Measurements from ENCODE around the gene OR52I1. TPM values are rescaled to one million over a fixed set of nuclear protein-coding genes. Genes with fewer than 3 reads are reported as not detected.

OR52I1 gene
- total RNA-seq, 1 experiment from 2014 or later: not detected

DNA sequence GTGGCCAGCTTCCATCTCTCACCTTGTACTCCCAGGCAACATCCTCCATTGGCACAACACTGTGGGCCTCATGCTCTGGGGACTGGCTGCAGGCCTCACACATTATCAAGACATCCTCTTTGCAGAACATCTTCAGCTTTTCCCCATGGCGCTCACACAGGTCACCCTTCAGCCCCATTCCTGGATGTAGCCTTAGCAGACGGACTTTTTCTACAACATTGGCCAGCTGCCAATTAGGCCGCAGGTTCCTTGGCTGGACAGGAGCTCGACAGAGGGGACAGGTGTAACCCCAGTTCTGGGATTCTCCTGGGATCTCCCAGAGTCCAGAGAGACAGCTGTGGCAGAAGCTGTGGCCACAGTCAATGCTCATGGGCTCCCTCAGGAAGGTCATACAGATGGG is 11.2 kb downstream of the OR52I1 start:
- Histone ChIP-seq H3K27ac (ENCODE audit: low read length) (no peak overlapping the region), H3K36me3 (ENCODE audit: control insufficient read depth, insufficient read depth, low read length) (no peaks in the 10 kb centered on the region), H3K4me1 (ENCODE audit: control insufficient read depth, insufficient read depth, low read length) (peaks cover 10% of the 10 kb centered on the region; the same call in 1 of the 2 replicates), H3K9me3 (ENCODE audit: control insufficient read depth, insufficient read depth, low read depth, low read length) (no peaks in the 10 kb centered on the region), H3K27me3 (ENCODE audit: control insufficient read depth, insufficient read depth, low read length) (no peaks in the 10 kb centered on the region), H3K4me3 (ENCODE audit: low read depth in 2 of 2, low read length in 2 of 2) (no peak overlapping the region)
- ATAC-seq: no peak
- no peak for DNase-seq (ENCODE audit: low read depth, low spot score)
- ChIA-PET CTCF (no interaction called here), POLR2A (no interaction called here)
- TF ChIP-seq SIN3A (IDR thresholded peaks at IDR 0.05; ENCODE audit: borderline replicate concordance, insufficient read depth, low read depth, low read length): no peak
- TF ChIP-seq, protein P1, sequence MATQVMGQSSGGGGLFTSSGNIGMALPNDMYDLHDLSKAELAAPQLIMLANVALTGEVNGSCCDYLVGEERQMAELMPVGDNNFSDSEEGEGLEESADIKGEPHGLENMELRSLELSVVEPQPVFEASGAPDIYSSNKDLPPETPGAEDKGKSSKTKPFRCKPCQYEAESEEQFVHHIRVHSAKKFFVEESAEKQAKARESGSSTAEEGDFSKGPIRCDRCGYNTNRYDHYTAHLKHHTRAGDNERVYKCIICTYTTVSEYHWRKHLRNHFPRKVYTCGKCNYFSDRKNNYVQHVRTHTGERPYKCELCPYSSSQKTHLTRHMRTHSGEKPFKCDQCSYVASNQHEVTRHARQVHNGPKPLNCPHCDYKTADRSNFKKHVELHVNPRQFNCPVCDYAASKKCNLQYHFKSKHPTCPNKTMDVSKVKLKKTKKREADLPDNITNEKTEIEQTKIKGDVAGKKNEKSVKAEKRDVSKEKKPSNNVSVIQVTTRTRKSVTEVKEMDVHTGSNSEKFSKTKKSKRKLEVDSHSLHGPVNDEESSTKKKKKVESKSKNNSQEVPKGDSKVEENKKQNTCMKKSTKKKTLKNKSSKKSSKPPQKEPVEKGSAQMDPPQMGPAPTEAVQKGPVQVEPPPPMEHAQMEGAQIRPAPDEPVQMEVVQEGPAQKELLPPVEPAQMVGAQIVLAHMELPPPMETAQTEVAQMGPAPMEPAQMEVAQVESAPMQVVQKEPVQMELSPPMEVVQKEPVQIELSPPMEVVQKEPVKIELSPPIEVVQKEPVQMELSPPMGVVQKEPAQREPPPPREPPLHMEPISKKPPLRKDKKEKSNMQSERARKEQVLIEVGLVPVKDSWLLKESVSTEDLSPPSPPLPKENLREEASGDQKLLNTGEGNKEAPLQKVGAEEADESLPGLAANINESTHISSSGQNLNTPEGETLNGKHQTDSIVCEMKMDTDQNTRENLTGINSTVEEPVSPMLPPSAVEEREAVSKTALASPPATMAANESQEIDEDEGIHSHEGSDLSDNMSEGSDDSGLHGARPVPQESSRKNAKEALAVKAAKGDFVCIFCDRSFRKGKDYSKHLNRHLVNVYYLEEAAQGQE (IDR thresholded peaks at IDR 0.05; ENCODE audit: insufficient read depth in 1 of 2, low read depth in 2 of 2, low read length in 1 of 2): no peak
- TF ChIP-seq, protein P2, sequence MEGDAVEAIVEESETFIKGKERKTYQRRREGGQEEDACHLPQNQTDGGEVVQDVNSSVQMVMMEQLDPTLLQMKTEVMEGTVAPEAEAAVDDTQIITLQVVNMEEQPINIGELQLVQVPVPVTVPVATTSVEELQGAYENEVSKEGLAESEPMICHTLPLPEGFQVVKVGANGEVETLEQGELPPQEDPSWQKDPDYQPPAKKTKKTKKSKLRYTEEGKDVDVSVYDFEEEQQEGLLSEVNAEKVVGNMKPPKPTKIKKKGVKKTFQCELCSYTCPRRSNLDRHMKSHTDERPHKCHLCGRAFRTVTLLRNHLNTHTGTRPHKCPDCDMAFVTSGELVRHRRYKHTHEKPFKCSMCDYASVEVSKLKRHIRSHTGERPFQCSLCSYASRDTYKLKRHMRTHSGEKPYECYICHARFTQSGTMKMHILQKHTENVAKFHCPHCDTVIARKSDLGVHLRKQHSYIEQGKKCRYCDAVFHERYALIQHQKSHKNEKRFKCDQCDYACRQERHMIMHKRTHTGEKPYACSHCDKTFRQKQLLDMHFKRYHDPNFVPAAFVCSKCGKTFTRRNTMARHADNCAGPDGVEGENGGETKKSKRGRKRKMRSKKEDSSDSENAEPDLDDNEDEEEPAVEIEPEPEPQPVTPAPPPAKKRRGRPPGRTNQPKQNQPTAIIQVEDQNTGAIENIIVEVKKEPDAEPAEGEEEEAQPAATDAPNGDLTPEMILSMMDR (IDR thresholded peaks at IDR 0.05): no peak
- TF ChIP-seq TCF7L2 (IDR thresholded peaks at IDR 0.05; ENCODE audit: low read depth, low read length): no peak
- TF ChIP-seq POLR2AphosphoS5 (IDR thresholded peaks at IDR 0.05; ENCODE audit: low read depth, low read length): no peak
- in situ Hi-C loops (cut with HindIII; ENCODE audit: low pct_unique_long_range_greater_than_20kb, low sequenced_read_pairs): no loop called here
- intact Hi-C loops (cut with micrococcal nuclease; ENCODE audit: unreplicated experiment): loop anchor here (10.0 kb wide), 1 partner anchor 420 kb away; no protein-coding TSS in a partner anchor
- no TSS peak for BruUV-seq (replicated peaks)

- POLR2A ChIA-PET: interaction anchor here (0.6 kb wide), 1 partner anchor 381 kb away, joined by 3 read pairs; no protein-coding TSS in a partner anchor
- intact Hi-C loops (cut with micrococcal nuclease; ENCODE audit: unreplicated experiment) (loop anchor here (10.0 kb wide), 1 partner anchor 422 kb away; no protein-coding TSS in a partner anchor), in situ Hi-C loops (cut with HindIII; ENCODE audit: low pct_unique_long_range_greater_than_20kb, low sequenced_read_pairs) (no loop called here)
- no peaks in the 10 kb centered on the region for H3K27me3 ChIP-seq (ENCODE audit: control insufficient read depth, insufficient read depth, low read length)
- H3K36me3 ChIP-seq (ENCODE audit: control insufficient read depth, insufficient read depth, low read length): no peaks in the 10 kb centered on the region
- ATAC-seq (no peak), DNase-seq (ENCODE audit: low read depth, low spot score) (no peak)
- H3K9me3 ChIP-seq (ENCODE audit: control insufficient read depth, insufficient read depth, low read depth, low read length): no peaks in the 10 kb centered on the region
- H3K4me3 ChIP-seq (ENCODE audit: low read depth in 2 of 2, low read length in 2 of 2): peak overlapping the region; percentile 67 to 79
- TF ChIP-seq POLR2AphosphoS5 (IDR thresholded peaks at IDR 0.05; ENCODE audit: low read depth, low read length): no peak
- TF ChIP-seq, protein P2 (IDR thresholded peaks at IDR 0.05): no peak
- TF ChIP-seq TCF7L2 (IDR thresholded peaks at IDR 0.05; ENCODE audit: low read depth, low read length): no peak
- TF ChIP-seq, protein P1 (IDR thresholded peaks at IDR 0.05; ENCODE audit: insufficient read depth in 1 of 2, low read depth in 2 of 2, low read length in 1 of 2): no peak
- TF ChIP-seq SIN3A (IDR thresholded peaks at IDR 0.05; ENCODE audit: borderline replicate concordance, insufficient read depth, low read depth, low read length): no peak
- BruUV-seq (replicated peaks): no TSS peak
- H3K4me1 ChIP-seq (ENCODE audit: control insufficient read depth, insufficient read depth, low read length): peaks cover 10% of the 10 kb centered on the region; the same call in 1 of the 2 replicates
- CTCF ChIA-PET: interaction anchor here (1.0 kb wide), 1 partner anchor 1756 kb away, joined by 3 read pairs; no protein-coding TSS in a partner anchor
- H3K27ac ChIP-seq (ENCODE audit: low read length): no peak overlapping the region; the same call in 1 of the 2 replicates
These were observed 12.6 kb downstream of the OR52I1 start for GRCh38 chr11:4606231-4607015.

All from Panc1 (cell line).